NCI-H1417 (cell line): ENCODE results near the gene ADCY1.

ENCODE experiments used
- DNase-seq, 3 experiments: peaks; one replicate each; lab custom pipeline; 2025; lab: John Stamatoyannopoulos, UW

The ADCY1 gene

GRCh38 chr7:45651540-45651939 is 77.4 kb downstream of the ADCY1 start:
- no peak for DNase-seq

GRCh38 chr7:45652630-45653029 is 78.5 kb downstream of the ADCY1 start:
- no peak for DNase-seq

GRCh38 chr7:45653209-45653907 is 79.2 kb downstream of the ADCY1 start:
- no peak for DNase-seq

GRCh38 chr7:45654341-45654740 is 80.2 kb downstream of the ADCY1 start:
- DNase-seq: no peak

- DNase-seq: no peak
Observed at GRCh38 chr7:45655539-45655938, 81.4 kb downstream of the ADCY1 start.

GRCh38 chr7:45656431-45656830 is 82.3 kb downstream of the ADCY1 start:
- DNase-seq: no peak

GRCh38 chr7:45657136-45657889 is 83.1 kb downstream of the ADCY1 start:
- DNase-seq: no peak

GRCh38 chr7:45657890-45658715 is 83.9 kb downstream of the ADCY1 start:
- no peak for DNase-seq

GRCh38 chr7:45658716-45659495 is 84.7 kb downstream of the ADCY1 start:
- no peak for DNase-seq

GRCh38 chr7:45659496-45660139 is 85.5 kb downstream of the ADCY1 start:
- DNase-seq: no peak

GRCh38 chr7:45660201-45660900 is 86.2 kb downstream of the ADCY1 start:
- no peak for DNase-seq

- DNase-seq: no peak
Observed at GRCh38 chr7:45660901-45661211, 86.7 kb downstream of the ADCY1 start.

- DNase-seq: no peak
Observed at GRCh38 chr7:45661302-45661995, 87.3 kb downstream of the ADCY1 start.

GRCh38 chr7:45662018-45662417 is 87.8 kb downstream of the ADCY1 start:
- no peak for DNase-seq

GRCh38 chr7:45662540-45663166 is 88.5 kb downstream of the ADCY1 start:
- no peak for DNase-seq

GRCh38 chr7:45663167-45663921 is 89.2 kb downstream of the ADCY1 start:
- no peak for DNase-seq

- no peak for DNase-seq
Observed at GRCh38 chr7:45663965-45664633, 89.9 kb downstream of the ADCY1 start.

GRCh38 chr7:45665172-45665571 is 91.0 kb downstream of the ADCY1 start:
- DNase-seq: no peak

GRCh38 chr7:45670227-45670626 is 96.1 kb downstream of the ADCY1 start:
- no peak for DNase-seq
